Measurements from ENCODE around the gene HBM.

HBM gene

GRCh38 chr16:189604-190186 is 23.9 kb downstream of the HBM start:
- H3K27me3 ChIP-seq (ENCODE audit: insufficient read depth, low read length, poor library complexity), result no peaks in the 10 kb centered on the region
- peaks cover 41% of the 10 kb centered on the region for H4K20me1 ChIP-seq (ENCODE audit: insufficient read depth, low read length)
- no peak overlapping the region for H3K4me3 ChIP-seq (ENCODE audit: low read depth in 1 of 2, low read length in 2 of 2)
- H3K36me3 ChIP-seq (ENCODE audit: insufficient read depth, low read length), result peaks cover 85% of the 10 kb centered on the region
- H3K4me2 ChIP-seq (ENCODE audit: insufficient read depth, low read length), result no peak overlapping the region
- DNase-seq, result no peak
- no peak for TF ChIP-seq EZH2 (IDR thresholded peaks at IDR 0.05; ENCODE audit: borderline replicate concordance, low read depth, low read length, severe bottlenecking)
- TF ChIP-seq, protein P1, sequence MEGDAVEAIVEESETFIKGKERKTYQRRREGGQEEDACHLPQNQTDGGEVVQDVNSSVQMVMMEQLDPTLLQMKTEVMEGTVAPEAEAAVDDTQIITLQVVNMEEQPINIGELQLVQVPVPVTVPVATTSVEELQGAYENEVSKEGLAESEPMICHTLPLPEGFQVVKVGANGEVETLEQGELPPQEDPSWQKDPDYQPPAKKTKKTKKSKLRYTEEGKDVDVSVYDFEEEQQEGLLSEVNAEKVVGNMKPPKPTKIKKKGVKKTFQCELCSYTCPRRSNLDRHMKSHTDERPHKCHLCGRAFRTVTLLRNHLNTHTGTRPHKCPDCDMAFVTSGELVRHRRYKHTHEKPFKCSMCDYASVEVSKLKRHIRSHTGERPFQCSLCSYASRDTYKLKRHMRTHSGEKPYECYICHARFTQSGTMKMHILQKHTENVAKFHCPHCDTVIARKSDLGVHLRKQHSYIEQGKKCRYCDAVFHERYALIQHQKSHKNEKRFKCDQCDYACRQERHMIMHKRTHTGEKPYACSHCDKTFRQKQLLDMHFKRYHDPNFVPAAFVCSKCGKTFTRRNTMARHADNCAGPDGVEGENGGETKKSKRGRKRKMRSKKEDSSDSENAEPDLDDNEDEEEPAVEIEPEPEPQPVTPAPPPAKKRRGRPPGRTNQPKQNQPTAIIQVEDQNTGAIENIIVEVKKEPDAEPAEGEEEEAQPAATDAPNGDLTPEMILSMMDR (IDR thresholded peaks at IDR 0.05; ENCODE audit: borderline replicate concordance, extremely low read depth, low read length, poor library complexity, severe bottlenecking), result no peak
- no peaks in the 10 kb centered on the region for H3K9me3 ChIP-seq (ENCODE audit: insufficient read depth, low read length, severe bottlenecking)
- no peak for ATAC-seq (ENCODE audit: insufficient read depth, low read depth)
- no peak overlapping the region for H3K27ac ChIP-seq (ENCODE audit: low read length)
- no peaks in the 10 kb centered on the region for H3K4me1 ChIP-seq (ENCODE audit: insufficient read depth, low read length)
- H2AFZ ChIP-seq (ENCODE audit: low read depth, low read length), result no peak overlapping the region
- H3K79me2 ChIP-seq (ENCODE audit: insufficient read depth, low read length), result peaks cover 1% of the 10 kb centered on the region; the same call in 1 of the 2 replicates
- no peak overlapping the region for H3K9ac ChIP-seq (ENCODE audit: low read depth, low read length)

DNA sequence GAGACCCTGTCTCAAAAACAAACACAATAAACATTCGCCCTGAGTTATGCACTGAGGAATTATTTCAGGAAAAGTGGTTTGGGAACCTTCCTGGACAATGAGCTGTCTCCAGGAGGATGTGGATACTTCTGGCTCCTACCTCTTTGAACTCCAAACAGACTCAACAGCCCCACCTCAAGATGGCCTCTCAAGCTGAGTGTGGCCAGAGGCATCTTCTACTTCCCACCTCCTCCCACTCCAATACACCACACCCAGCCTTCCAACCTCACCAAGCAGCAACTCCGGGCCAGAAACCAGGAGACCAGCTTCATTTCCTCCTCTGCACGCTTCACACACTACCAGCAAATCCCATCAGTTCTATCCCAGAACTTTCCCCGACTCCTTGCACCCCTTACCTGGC is 26.1 kb downstream of the HBM start:
- Histone ChIP-seq H3K36me3 (ENCODE audit: insufficient read depth, low read length) (peaks cover 98% of the 10 kb centered on the region), H3K9me3 (ENCODE audit: insufficient read depth, low read length, severe bottlenecking) (no peaks in the 10 kb centered on the region), H3K4me3 (ENCODE audit: low read depth in 1 of 2, low read length in 2 of 2) (no peak overlapping the region), H3K9ac (ENCODE audit: low read depth, low read length) (no peak overlapping the region), H3K27ac (ENCODE audit: low read length) (no peak overlapping the region), H3K79me2 (ENCODE audit: insufficient read depth, low read length) (peaks cover 11% of the 10 kb centered on the region; the same call in 1 of the 2 replicates), H2AFZ (ENCODE audit: low read depth, low read length) (no peak overlapping the region), H4K20me1 (ENCODE audit: insufficient read depth, low read length) (peaks cover 42% of the 10 kb centered on the region), H3K4me1 (ENCODE audit: insufficient read depth, low read length) (no peaks in the 10 kb centered on the region), H3K4me2 (ENCODE audit: insufficient read depth, low read length) (no peak overlapping the region), H3K27me3 (ENCODE audit: insufficient read depth, low read length, poor library complexity) (no peaks in the 10 kb centered on the region)
- no peak for TF ChIP-seq EZH2 (IDR thresholded peaks at IDR 0.05; ENCODE audit: borderline replicate concordance, low read depth, low read length, severe bottlenecking)
- TF ChIP-seq, protein P1 (IDR thresholded peaks at IDR 0.05; ENCODE audit: borderline replicate concordance, extremely low read depth, low read length, poor library complexity, severe bottlenecking), result no peak
- no peak for ATAC-seq (ENCODE audit: insufficient read depth, low read depth)
- no peak for DNase-seq

GRCh38 chr16:192686-193085 is 26.9 kb downstream of the HBM start:
- Histone ChIP-seq H3K79me2 (ENCODE audit: insufficient read depth, low read length) (peaks cover 13% of the 10 kb centered on the region; the same call in 1 of the 2 replicates), H3K4me3 (ENCODE audit: low read depth in 1 of 2, low read length in 2 of 2) (no peak overlapping the region), H3K9ac (ENCODE audit: low read depth, low read length) (no peak overlapping the region), H3K36me3 (ENCODE audit: insufficient read depth, low read length) (peaks cover 100% of the 10 kb centered on the region), H4K20me1 (ENCODE audit: insufficient read depth, low read length) (peaks cover 43% of the 10 kb centered on the region), H2AFZ (ENCODE audit: low read depth, low read length) (no peak overlapping the region), H3K27me3 (ENCODE audit: insufficient read depth, low read length, poor library complexity) (no peaks in the 10 kb centered on the region), H3K4me1 (ENCODE audit: insufficient read depth, low read length) (no peaks in the 10 kb centered on the region), H3K9me3 (ENCODE audit: insufficient read depth, low read length, severe bottlenecking) (no peaks in the 10 kb centered on the region), H3K27ac (ENCODE audit: low read length) (no peak overlapping the region), H3K4me2 (ENCODE audit: insufficient read depth, low read length) (no peak overlapping the region)
- ATAC-seq (ENCODE audit: insufficient read depth, low read depth) (no peak), DNase-seq (no peak)
- no peak for TF ChIP-seq EZH2 (IDR thresholded peaks at IDR 0.05; ENCODE audit: borderline replicate concordance, low read depth, low read length, severe bottlenecking)
- TF ChIP-seq, protein P1 (IDR thresholded peaks at IDR 0.05; ENCODE audit: borderline replicate concordance, extremely low read depth, low read length, poor library complexity, severe bottlenecking), result no peak
